ENCODE data around the gene BRD3OS. TPM values are rescaled to one million over a fixed set of nuclear protein-coding genes. Genes with fewer than 3 reads are reported as not detected.
"Not testable (repeated sequence)": the region's sequence is repeated elsewhere in the genome, so short reads cannot be mapped to it uniquely, and the experiment has no call there.

The BRD3OS gene
- polyA plus RNA-seq, 1 of the 3 experiments (the other 2 are of a cell fraction) = 23.1 TPM

DNA sequence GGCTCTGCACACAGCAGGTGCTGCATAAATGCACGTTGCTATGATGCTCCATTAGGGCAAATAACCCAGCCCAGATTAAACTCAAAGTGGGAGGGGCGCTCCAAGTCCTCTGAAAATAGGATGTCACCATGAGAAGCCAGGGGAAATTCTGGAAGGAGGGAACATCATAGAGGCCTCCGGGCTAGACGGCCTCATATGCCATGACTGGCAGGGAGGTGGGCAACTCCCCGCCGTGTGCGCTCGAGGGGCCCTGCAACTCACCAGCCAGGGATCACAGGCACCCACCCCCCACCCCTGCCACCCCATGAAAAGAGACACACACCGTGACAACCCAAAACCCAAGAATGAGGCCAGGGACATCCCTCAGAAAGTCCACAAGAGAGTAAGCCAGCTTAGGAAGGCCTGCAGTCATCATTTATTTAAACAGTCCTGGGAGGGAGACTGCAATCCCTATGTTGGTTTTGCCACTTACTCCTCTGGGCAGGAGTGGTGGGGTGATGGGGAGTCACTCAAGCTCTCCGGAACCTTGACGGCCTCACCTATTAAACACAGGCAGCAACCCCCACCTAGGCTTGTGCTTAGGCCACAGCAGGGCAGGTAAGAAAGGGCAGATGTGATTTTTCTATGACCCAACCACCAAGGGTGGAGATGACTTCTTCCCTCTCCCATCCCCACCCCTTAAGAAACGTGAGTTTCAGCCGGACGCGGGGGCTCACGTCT, 37.2 kb upstream of the BRD3OS start (continued):
- TF ChIP-seq, protein P1, sequence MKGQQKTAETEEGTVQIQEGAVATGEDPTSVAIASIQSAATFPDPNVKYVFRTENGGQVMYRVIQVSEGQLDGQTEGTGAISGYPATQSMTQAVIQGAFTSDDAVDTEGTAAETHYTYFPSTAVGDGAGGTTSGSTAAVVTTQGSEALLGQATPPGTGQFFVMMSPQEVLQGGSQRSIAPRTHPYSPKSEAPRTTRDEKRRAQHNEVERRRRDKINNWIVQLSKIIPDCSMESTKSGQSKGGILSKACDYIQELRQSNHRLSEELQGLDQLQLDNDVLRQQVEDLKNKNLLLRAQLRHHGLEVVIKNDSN (IDR thresholded peaks at IDR 0.05; ENCODE audit: borderline replicate concordance, low read depth) = no peak
- TF ChIP-seq YY1 (IDR thresholded peaks at IDR 0.05; ENCODE audit: low read depth) (no peak), NFIC (IDR thresholded peaks at IDR 0.05; ENCODE audit: borderline replicate concordance) (no peak), TCF12 (IDR thresholded peaks at IDR 0.05) (no peak), FOSL2 (IDR thresholded peaks at IDR 0.05; ENCODE audit: borderline replicate concordance, low read depth) (no peak)

DNA sequence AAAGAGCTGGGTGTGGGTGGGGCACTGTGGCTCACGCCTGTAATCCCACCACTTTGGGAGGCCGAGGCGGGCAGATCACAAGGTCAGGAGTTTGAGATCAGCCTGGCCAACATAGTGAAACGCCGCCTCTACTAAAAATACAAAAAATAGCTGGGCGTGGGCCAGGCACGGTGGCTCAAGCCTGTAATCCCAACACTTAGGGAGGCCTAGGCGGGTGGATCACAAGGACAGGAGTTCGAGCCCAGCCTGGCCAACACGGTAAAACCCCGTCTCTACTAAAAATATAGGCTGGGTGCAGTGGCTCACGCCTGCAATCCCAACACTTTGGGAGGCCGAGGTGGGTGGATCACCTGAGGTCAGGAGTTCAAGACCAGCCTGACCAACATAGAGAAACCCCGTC, 36.5 kb upstream of the BRD3OS start:
- H3K36me3 ChIP-seq (replicated peaks in 1 of 2; ENCODE audit: control insufficient read depth in 1 of 2, insufficient read depth in 2 of 2, low read length in 1 of 2); H3K9me2 ChIP-seq; H3K9ac ChIP-seq; H3F3A ChIP-seq (replicated peaks; ENCODE audit: insufficient read depth); H2AFZ ChIP-seq (ENCODE audit: low read depth); H3K4me2 ChIP-seq; H3K27me3 ChIP-seq (ENCODE audit: insufficient read depth); DNase-seq; H3K27ac ChIP-seq (ENCODE audit: low read depth in 2 of 2, low read length in 1 of 2); H3K9me3 ChIP-seq; H3K4me3 ChIP-seq (ENCODE audit: low read depth in 2 of 2, low read length in 1 of 2): not testable (repeated sequence)
- ChIA-PET CTCF (interaction anchor here (0.6 to 0.9 kb wide), 2 partner anchors 44 to 206 kb away, joined by 3 read pairs; no protein-coding TSS in a partner anchor), POLR2A (interaction anchor here (0.6 kb wide), 1 partner anchor 135 kb away, joined by 3 read pairs; no protein-coding TSS in a partner anchor)
- WGBS (ENCODE audit: low lambda C conversion rate) = 95% methylated on average over 12 of the region's 14 CpGs
- H3K4me1 ChIP-seq (ENCODE audit: control insufficient read depth in 1 of 2, insufficient read depth in 2 of 2, low read depth in 1 of 2, low read length in 1 of 2) = peaks cover 4 to 22% of the 10 kb centered on the region in 2 experiments; a peak in 3 of 4 replicates
- peaks cover 88% of the 10 kb centered on the region for H3K79me2 ChIP-seq (ENCODE audit: insufficient read depth)
- peaks cover 74% of the 10 kb centered on the region for H4K20me1 ChIP-seq (ENCODE audit: insufficient read depth)

DNA sequence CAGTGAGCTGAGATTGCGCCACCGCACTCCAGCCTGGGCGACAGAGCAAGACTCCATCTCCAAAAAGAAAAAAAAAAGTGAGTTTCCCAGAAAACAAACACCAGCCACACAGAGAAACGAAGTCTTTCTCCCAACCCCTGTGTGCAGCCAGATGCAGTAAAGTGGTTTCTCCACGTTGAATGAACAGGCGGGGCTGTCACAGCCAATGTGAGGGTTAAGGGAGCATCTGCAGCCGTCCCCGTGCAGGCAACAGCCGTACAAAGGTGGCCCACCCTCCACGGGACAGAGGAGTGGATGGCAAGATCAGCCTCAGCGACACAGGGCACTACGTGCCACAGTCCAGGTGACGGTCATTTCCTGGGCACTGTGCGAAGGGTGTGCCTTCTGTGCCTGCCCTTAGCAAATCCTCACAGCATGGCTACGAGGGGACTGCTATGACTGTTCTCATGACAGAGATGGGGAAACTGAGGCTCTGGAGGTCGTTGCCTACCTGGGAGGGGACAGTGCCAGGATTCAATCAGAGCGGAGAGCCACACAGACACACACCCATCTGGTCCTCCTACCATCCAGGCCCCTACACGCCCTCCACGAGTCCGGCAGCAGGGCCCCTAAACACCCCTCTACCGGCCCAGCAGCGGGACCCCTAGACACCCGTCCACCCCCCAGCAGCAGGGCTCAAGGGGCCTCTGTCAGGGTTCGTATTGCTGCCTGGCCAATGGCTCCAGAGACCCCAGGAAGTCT, 35.5 kb upstream of the BRD3OS start:
- peak overlapping the region; percentile 75 to 87 for H3K4me3 ChIP-seq (ENCODE audit: low read depth in 2 of 2, low read length in 1 of 2)
- H3F3A ChIP-seq (replicated peaks; ENCODE audit: insufficient read depth) = no peaks in the 10 kb centered on the region
- no peak overlapping the region for H2AFZ ChIP-seq (ENCODE audit: low read depth)
- CTCF ChIA-PET = interaction anchor here (1.9 to 7.3 kb wide), 2 partner anchors 154 to 196 kb away, joined by 5 to 236 read pairs; no protein-coding TSS in a partner anchor
- peaks cover 82% of the 10 kb centered on the region for H3K79me2 ChIP-seq (ENCODE audit: insufficient read depth)
- no peaks in the 10 kb centered on the region for H3K27me3 ChIP-seq (ENCODE audit: insufficient read depth)
- H3K9me3 ChIP-seq = no peaks in the 10 kb centered on the region
- peak overlapping the region; percentile 88; the same call in 1 of the 2 replicates for H3K9ac ChIP-seq
- H4K20me1 ChIP-seq (ENCODE audit: insufficient read depth) = peaks cover 67% of the 10 kb centered on the region
- no peak for DNase-seq
- H3K9me2 ChIP-seq = no peaks in the 10 kb centered on the region
- POLR2A ChIA-PET = interaction anchor here (1.1 kb wide), 1 partner anchor 155 kb away, joined by 3 read pairs; no protein-coding TSS in a partner anchor
- H3K27ac ChIP-seq (ENCODE audit: low read depth in 2 of 2, low read length in 1 of 2) = peak overlapping the region in 1 of 2 experiments; percentile 16; a peak in 2 of 4 replicates
- no peaks in the 10 kb centered on the region for H3K36me3 ChIP-seq (replicated peaks in 1 of 2; ENCODE audit: control insufficient read depth in 1 of 2, insufficient read depth in 2 of 2, low read length in 1 of 2)
- H3K4me1 ChIP-seq (ENCODE audit: control insufficient read depth in 1 of 2, insufficient read depth in 2 of 2, low read depth in 1 of 2, low read length in 1 of 2) = peaks cover 6 to 30% of the 10 kb centered on the region in 2 experiments; a peak in 3 of 4 replicates
- peak overlapping the region; percentile 100 for H3K4me2 ChIP-seq
- 86% methylated on average over 11 of the region's 24 CpGs for WGBS (ENCODE audit: low lambda C conversion rate)
- TF ChIP-seq, protein P2, sequence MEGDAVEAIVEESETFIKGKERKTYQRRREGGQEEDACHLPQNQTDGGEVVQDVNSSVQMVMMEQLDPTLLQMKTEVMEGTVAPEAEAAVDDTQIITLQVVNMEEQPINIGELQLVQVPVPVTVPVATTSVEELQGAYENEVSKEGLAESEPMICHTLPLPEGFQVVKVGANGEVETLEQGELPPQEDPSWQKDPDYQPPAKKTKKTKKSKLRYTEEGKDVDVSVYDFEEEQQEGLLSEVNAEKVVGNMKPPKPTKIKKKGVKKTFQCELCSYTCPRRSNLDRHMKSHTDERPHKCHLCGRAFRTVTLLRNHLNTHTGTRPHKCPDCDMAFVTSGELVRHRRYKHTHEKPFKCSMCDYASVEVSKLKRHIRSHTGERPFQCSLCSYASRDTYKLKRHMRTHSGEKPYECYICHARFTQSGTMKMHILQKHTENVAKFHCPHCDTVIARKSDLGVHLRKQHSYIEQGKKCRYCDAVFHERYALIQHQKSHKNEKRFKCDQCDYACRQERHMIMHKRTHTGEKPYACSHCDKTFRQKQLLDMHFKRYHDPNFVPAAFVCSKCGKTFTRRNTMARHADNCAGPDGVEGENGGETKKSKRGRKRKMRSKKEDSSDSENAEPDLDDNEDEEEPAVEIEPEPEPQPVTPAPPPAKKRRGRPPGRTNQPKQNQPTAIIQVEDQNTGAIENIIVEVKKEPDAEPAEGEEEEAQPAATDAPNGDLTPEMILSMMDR (IDR thresholded peaks at IDR 0.05) = no peak
- TF ChIP-seq TEAD4 (IDR thresholded peaks at IDR 0.05; ENCODE audit: borderline replicate concordance, insufficient read depth) = no peak
- TF ChIP-seq POLR2AphosphoS5 (IDR thresholded peaks at IDR 0.05; ENCODE audit: low read depth, low read length) = no peak
- no peak for TF ChIP-seq FOXM1 (IDR thresholded peaks at IDR 0.05; ENCODE audit: low read depth)
- TF ChIP-seq, protein P3, sequence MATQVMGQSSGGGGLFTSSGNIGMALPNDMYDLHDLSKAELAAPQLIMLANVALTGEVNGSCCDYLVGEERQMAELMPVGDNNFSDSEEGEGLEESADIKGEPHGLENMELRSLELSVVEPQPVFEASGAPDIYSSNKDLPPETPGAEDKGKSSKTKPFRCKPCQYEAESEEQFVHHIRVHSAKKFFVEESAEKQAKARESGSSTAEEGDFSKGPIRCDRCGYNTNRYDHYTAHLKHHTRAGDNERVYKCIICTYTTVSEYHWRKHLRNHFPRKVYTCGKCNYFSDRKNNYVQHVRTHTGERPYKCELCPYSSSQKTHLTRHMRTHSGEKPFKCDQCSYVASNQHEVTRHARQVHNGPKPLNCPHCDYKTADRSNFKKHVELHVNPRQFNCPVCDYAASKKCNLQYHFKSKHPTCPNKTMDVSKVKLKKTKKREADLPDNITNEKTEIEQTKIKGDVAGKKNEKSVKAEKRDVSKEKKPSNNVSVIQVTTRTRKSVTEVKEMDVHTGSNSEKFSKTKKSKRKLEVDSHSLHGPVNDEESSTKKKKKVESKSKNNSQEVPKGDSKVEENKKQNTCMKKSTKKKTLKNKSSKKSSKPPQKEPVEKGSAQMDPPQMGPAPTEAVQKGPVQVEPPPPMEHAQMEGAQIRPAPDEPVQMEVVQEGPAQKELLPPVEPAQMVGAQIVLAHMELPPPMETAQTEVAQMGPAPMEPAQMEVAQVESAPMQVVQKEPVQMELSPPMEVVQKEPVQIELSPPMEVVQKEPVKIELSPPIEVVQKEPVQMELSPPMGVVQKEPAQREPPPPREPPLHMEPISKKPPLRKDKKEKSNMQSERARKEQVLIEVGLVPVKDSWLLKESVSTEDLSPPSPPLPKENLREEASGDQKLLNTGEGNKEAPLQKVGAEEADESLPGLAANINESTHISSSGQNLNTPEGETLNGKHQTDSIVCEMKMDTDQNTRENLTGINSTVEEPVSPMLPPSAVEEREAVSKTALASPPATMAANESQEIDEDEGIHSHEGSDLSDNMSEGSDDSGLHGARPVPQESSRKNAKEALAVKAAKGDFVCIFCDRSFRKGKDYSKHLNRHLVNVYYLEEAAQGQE (IDR thresholded peaks at IDR 0.05; ENCODE audit: low read depth, low read length) = no peak
- no peak for TF ChIP-seq MEF2A (IDR thresholded peaks at IDR 0.05; ENCODE audit: borderline replicate concordance, low read depth)
- TF ChIP-seq RXRA (IDR thresholded peaks at IDR 0.05; ENCODE audit: borderline replicate concordance, low read depth) = no peak
- TF ChIP-seq, protein P1 (IDR thresholded peaks at IDR 0.05; ENCODE audit: borderline replicate concordance, low read depth) = no peak
- TF ChIP-seq RCOR1 (IDR thresholded peaks at IDR 0.05; ENCODE audit: low read length) = no peak
- no peak for TF ChIP-seq EP300 (IDR thresholded peaks at IDR 0.05; ENCODE audit: borderline replicate concordance in 1 of 2, low read depth in 1 of 2, low read length in 1 of 2)
